GM19035 (cell line): Measurements from ENCODE around the gene ALKBH2.
A peak's percentile ranks its signal among the peaks of the same experiment; 100 is the strongest.
"Not testable (repeated sequence)": the region's sequence is repeated elsewhere in the genome, so short reads cannot be mapped to it uniquely, and the experiment has no call there.

Experiments
- ATAC-seq: cut with Tn5 transposase; IDR thresholded peaks from one replicate; pipeline ENCODE4 v1.9.1; 2021; ENCODE audit not compliant: unreplicated experiment

ALKBH2 gene

DNA sequence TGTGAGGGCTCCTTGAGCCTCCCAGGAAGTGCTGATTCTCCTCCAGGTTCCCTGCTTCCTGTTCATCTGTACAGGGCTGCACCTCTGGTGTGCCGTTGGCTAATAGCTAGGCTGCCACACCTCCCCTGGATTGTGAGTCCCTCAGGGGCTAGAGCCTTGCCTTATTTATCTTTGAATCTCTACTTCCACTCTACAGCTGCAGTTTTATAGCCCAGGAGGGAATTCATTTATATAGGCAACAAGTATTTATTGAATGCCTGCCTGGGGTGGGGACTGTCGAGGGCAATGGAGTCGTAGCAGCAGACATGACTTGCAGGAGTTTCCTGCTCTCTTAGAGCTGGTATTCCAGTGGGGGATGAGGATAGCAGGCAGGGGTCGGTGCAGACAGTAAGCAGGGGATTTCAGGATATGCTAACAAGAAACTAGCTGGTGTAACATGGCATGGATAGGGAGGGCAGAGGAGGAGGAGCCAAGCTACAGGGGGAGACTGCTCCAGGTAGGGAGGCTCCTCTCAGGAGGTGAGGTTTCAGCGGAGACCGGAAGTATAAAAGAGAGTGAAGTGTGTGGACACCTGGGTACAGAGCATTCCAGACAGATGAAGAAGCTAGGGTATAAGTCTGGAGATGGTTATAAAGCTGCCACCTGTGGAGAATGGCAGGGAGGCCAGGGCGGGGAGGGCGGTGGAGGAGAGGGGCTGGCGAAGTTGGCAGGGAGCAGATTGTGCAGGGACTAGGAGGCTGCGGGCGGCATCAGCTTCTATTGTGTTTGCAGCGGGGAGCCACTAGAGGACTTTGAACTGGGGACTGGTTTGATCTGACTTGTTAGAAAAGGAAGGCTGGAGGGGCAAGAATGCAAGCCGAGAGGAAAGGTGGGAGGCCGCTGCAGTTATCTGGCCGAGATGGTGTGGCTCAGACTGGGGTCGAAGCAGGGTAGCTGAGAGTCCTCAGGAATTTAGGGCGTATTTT, 23.7 kb downstream of the ALKBH2 start:
- no peak for ATAC-seq

DNA sequence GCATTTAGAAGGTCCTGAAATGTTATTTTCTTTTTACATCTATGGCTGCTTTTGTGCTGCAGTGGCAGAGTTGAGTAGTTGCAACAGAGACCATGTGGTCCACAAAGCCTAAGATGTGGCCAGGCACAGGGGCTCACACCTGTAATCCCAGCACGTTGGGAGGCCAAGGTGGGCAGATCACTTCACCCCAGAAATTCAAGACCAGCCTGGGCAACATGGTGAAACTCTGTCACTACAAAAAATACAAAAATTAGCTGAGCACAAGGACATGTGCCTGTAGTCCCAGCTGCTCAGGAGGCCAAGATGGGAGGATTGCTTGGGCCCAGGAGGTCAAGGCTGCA, 27.4 kb downstream of the ALKBH2 start:
- no peak for ATAC-seq

DNA sequence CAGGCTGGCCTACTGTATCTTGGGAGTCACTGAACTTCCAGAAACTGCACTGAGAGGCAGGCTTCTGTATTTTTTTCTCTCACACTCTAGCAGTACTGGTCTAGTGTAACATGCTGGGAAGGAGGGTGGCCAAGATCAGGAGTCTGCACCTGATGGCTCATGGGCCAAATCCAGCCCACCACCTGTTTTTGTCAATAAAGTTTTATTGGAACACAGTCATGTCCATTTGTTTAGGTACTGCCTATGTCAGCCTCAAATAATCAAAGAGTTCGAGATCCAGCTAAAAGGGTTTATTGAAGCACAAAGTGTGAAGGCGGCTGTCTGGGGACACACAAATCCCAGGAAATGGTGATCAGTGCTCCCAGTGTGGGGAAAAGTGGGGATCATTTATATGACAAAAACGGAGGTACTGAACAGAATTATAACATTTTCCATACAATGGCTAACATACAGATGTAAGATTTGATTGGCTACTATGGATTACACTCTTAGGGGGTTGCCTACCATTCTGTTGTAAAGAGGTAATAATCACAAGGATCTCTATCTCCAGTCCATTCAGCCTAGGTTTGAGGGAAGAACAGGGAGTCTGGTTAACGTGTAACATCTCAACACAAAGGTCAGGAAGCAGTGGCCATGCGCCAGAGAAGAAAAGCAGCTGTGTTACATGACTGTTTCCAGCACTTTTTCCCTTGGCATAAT, 28.0 kb downstream of the ALKBH2 start:
- ATAC-seq = no peak

DNA sequence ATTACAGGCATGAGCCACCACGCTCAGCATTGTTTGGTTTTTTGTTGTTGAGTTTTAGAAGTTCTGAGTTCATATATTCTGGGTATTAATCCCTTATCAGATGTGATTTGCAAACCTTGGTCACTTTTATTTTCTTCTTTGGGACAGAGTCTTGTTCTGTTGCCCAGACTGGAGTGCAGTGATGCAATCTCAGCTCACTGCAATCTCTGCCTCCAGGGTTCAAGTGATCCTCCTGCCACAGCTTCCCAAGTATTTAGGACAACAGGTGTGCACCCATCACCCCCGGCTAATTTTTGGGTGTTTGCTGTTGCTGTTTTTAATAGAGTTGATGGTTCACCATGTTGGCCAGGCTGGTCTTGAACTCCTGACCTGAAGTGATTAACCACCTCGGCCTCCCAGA, 29.1 kb downstream of the ALKBH2 start:
- ATAC-seq = no peak

DNA sequence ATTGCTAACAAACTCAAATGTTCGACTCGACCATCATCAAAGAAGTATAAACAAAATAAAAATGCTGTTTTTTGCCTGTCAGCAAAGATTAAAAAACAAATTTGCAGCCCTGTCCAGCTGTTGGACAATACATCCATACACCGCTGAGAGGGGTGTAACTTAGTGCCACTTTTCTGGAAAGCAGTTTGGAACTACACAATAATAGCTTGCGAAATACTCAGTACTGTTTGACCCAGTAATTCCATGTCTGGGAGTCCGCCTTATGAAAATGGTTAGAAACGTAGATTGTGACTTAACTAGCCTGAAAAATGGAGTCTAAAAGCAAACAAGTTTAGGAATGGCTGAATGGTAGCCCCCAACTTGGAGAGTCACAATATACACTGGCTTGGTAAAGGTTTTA, 34.5 kb downstream of the ALKBH2 start:
- ATAC-seq = no peak

DNA sequence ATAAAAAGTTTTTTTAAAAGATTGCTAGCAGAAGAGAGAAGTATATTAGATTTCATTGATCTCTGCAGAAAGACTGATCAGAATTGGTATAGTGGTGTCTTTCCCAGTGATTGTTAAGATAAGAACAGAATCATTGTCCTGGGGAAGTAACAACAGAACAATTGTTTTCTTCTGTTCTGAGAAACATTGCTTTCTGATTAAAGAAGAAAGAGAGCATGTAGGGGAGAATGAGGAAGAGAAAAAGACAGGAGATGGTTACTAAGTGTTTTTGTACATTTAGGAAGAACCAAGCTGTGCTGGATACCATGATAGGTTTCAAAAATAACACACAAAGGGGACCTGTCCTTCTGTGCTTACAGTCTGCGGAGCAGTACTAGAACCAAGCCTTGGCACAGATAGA, 35.9 kb downstream of the ALKBH2 start:
- ATAC-seq = no peak

DNA sequence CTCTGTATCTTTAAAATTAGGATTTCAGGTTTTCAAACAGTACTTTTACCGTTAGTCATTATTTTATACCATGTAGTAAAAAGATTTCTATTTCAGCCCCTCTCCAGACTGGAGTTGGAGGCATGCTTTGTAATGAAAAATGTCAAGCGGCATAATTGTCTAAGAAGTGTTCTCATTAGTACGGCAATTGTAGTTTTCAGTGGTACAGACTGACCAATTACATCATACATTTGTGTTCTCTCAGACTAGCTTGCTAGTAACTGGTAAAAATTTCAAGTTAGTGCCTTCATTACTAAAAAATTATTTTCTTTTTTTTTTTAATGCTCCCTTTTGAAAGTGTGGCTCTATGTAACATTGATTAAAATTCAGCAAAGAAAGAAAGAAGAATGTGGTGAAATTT, 36.4 kb downstream of the ALKBH2 start:
- no peak for ATAC-seq

DNA sequence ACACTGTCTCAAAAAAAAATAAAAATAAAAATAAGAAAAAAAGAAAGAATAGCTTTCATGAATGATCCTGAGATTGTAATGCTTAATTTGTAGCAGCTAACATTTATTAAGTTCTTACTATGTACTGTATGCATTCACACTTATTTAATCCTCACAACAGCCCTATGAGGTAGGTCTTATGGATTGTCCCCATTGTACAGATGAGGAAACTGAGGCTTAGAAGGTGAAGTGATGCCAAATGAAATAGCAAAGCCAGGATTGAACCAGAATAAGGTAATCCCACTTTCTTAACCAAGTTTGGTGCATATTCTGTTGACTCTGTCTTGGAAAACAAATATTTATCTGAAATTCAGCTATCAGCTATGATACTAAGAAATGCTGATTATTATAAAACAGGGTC, 38.8 kb downstream of the ALKBH2 start:
- no peak for ATAC-seq

DNA sequence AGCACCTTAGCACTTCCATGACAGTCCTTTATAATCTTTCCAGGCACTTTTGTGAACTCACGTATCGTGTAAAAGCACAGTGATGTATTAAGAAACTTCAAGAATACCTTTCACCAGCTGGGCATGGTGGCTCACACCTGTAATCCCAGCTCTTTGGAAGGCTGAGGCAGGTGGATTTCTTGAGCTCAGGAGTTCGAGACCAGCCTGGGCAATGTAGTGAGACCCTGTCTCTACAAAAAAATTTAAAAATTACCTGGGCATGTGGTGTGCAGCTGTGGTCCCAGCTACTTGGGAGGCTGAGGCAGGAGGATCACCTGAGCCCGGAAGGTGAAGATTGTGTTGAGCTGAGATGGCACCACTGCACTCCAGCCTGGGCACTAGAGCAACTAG, 39.2 kb downstream of the ALKBH2 start:
- not testable (repeated sequence) for ATAC-seq

DNA sequence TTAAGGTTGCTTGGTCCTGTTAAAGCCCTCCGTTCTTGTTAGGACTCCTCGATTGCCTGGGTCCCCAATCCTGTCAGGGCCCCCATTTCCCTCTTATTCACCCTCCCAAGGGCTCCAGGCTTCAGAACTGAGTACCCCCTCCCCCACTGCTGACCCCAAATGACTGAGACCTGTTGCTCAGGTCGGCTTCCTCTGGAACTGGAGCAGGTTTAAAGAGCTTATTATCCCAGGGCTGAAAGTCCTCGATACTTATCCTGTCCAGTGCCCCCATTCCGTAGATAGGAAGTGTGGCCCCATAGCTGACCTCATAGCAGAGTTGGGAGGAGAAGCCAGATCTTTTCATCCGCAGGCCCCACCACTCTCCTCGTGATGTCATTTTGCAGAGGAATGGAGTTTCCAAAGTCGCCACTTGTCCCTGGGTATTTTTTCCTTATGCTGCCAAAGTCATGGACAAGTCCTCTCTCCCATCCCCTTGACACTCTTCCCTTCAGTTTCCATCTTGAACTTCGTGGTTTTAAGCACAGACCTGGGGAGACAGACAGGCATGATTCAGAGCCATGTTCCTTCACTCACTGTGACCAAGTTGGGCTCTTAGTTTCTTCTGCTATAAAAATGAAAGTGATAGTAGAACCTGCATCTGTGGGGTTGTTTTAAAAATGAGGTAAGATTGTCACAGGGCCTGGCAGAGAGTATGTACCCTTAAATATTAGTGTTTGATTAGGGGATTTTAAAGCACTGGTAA, 39.7 kb downstream of the ALKBH2 start:
- ATAC-seq = peak; percentile 37

DNA sequence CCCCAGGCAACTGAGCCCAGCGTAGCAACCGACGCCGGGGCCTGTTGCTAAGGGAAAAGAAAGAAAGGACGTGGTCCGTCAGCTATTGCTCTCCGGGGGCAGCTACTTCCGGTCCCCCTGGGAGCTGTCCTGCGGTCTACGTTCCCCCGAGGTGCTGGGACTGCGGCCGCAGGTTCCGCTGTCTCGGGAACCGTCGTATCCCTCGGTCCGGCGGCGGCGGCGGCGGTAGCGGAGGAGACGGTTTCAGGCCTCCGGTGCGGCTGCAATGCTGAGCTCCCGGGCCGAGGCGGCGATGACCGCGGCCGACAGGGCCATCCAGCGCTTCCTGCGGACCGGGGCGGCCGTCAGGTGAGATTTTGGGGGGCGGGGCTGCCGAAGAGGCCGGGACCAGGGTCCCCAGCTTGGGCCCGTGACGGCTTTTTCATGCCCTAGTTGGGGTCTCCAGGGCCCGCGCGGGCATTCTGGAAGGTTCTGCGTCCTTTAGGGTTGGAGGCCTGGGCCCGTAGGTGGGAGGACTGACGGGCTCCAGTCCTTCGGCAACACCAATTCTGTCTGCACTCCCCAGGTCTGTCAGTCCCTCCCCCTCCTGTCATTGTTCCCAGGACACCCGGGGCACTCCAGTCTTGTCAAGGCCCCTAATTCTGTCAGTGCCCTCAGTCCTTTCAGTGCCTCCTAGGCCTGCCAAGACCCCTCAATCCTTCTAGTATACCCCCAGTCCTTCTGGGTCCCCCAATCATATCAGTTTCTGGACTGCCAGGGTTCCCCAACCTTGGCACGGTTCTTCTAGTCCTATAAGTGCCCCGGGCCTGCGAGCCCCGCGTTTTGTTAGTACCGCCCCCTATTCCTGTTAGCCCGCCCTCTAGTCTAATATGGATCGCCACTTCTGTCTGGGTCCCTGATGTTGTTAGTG, 40.6 kb downstream of the ALKBH2 start, which contains the start of gene USP30:
Gene USP30 (plus strand): TSS at position 163 of the 910 bp plus-strand sequence. CDS start 103 bp downstream, at position 266.
- ATAC-seq = peak; percentile 68

DNA sequence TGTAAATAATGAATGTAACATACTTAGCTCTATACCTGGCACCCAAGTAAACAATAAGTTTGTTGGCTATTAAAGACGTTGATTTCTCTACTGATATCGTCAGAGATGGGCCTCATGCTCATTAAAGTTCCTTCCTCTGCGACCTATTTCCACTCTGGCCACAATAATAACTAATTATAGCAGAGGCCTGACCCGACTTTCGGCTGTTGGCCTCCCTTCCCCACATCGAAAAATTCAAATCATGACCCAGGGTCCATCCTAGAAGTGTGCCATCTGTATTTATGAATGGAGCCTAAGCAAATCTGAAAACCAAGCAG, 41.2 kb downstream of the ALKBH2 start:
- ATAC-seq = no peak

DNA sequence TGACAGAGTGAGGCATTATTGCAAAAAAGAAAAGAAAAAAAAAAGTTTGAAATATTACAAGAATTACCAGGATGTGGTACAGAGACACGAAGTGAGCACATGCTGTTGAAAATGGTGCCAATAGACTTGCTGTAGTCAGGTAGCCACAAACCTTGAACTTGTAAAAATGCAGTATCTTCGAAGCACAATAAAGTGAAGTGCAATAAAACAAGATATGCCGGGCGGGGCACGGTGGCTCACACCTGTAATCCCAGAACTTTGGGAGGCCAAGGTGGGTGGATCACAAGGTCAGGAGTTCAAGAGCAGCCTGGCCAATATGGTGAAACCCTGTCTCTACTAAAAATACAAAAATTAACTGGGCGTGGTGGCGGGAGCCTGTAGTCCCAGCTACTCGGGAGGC, 43.5 kb downstream of the ALKBH2 start:
- ATAC-seq = not testable (repeated sequence)

DNA sequence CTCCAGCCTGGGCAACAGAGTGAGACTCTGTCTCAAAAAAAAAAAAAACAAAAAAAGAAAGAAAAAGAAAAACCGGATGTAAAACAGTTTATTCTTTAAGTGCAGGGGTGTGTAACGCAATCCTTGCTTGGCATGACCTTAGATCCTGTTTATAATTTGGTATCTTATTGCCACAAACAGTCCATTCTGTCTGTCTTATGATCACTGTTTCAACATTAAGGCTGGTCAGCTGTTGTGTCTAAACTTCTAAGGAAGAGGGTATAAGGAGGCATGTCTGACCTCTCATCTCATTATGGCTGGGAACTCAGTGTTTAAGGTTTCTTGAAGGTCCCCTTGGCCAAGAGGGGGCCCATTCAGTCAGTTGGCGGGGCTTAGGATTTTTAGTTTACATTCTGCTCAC, 44.6 kb downstream of the ALKBH2 start:
- ATAC-seq = not testable (repeated sequence)

DNA sequence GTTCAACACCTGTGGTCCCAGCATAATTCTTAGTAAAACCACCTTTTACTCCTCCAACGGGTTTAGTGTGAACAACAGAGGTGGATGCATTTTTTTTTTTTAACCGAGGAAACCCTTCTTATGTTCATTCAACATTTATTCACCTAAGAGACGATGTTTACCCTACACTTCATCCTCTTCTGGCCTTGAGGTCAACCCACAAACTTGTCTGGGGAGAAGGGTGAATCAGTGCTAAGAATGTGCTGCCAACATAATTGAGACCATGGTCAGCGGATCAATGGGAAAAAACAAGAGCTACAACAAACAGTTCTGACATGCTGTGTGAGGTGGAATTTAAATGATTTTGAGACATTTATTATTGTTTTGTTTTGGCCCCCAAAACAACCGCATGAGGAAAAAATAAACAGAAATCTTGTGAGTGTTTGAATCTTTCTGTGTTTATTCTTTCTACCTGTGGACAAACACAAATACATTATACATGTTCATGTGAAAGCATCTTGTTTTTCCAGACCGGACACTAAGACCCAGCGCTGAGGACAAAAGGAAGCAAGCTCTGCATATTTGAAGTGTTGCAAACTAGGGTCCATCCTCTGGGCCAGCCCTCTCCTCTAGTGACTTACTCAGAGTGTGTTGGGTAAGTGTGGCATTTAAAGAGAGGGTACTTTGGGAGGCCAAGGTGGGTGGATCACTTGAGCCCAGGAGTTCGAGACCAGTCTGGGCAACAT, 46.0 kb downstream of the ALKBH2 start:
- no peak for ATAC-seq

DNA sequence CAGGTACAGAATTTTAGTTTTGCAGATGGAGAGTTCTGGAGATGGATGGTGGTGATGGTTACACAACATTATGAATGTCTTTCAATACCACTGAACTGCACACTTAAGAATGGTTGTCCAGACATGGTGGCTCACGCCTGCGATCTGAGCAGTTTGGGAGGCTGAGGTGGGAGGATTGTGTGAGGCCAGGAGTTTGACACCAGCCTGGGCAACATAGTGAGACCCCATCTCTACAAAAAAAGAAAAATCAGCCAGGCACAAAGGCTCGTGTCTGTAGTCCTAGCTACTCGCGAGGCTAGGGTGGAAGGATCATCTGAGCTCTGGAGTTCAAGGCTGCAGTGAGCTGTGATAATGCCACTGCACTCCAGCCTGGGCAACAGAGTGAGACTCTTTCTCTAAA, 49.0 kb downstream of the ALKBH2 start:
- no peak for ATAC-seq
